Endometrium (tissue), 2 donors: ENCODE measurements around the gene MEMO1.
"Not testable (repeated sequence)": the region's sequence is repeated elsewhere in the genome, so short reads cannot be mapped to it uniquely, and the experiment has no call there.

Experiments
- FAIRE-seq: peaks from 2 replicates; lab custom pipeline; 2012; peaks lifted over from hg19 to GRCh38; lab: Jason Lieb, UNC
- donor health status: control.
- donor health status: control.

MEMO1 gene

GRCh38 chr2:32010670-32011484 lies at the start of gene MEMO1:
TSS of gene MEMO1 (minus strand) at chr2:32011008. CDS start at chr2:32010247, 761 bp downstream.
- FAIRE-seq, result no peak

GRCh38 chr2:32060266-32060665 lies 49.5 kb upstream of the MEMO1 start:
- FAIRE-seq, result no peak

GRCh38 chr2:32058130-32058529 lies 47.3 kb upstream of the MEMO1 start:
- FAIRE-seq, result no peak

- FAIRE-seq, result not testable (repeated sequence)
These were observed 43.8 kb upstream of the MEMO1 start for GRCh38 chr2:32054583-32054982.

GRCh38 chr2:32051836-32052439 lies 41.1 kb upstream of the MEMO1 start:
- FAIRE-seq, result no peak

- FAIRE-seq, result no peak
These were observed 32.8 kb upstream of the MEMO1 start for GRCh38 chr2:32043561-32043960.

- no peak for FAIRE-seq
These were observed 28.8 kb upstream of the MEMO1 start, which contains the start of gene DPY30 for GRCh38 chr2:32039447-32040219. TSS of gene DPY30 (minus strand) at chr2:32039805. CDS start at chr2:32039456, 349 bp downstream.

GRCh38 chr2:32034198-32034887 lies 23.5 kb upstream of the MEMO1 start:
- FAIRE-seq, result not testable (repeated sequence)

- not testable (repeated sequence) for FAIRE-seq
These were observed 8.1 kb upstream of the MEMO1 start for GRCh38 chr2:32018789-32019482.

GRCh38 chr2:32012872-32013271 lies 2.1 kb upstream of the MEMO1 start:
- no peak for FAIRE-seq

- no peak for FAIRE-seq
These were observed 715 bp upstream of the MEMO1 start for GRCh38 chr2:32011485-32011960.

GRCh38 chr2:32010280-32010669 lies 533 bp downstream of the MEMO1 start:
- not testable (repeated sequence) for FAIRE-seq

GRCh38 chr2:32009516-32010256 lies 1.1 kb downstream of the MEMO1 start:
- FAIRE-seq, result no peak

GRCh38 chr2:32008805-32009515 lies 1.8 kb downstream of the MEMO1 start:
- FAIRE-seq, result no peak

- FAIRE-seq, result no peak
These were observed 3.8 kb downstream of the MEMO1 start for GRCh38 chr2:32007121-32007391.

GRCh38 chr2:32005371-32005976 lies 5.3 kb downstream of the MEMO1 start:
- no peak for FAIRE-seq

GRCh38 chr2:32003791-32004190 lies 7.0 kb downstream of the MEMO1 start:
- FAIRE-seq, result no peak

- no peak for FAIRE-seq
These were observed 8.4 kb downstream of the MEMO1 start for GRCh38 chr2:32002406-32002805.

- no peak for FAIRE-seq
These were observed 11.4 kb downstream of the MEMO1 start for GRCh38 chr2:31999438-31999837.
